ENCODE results near the gene AIRE.

AIRE gene

GRCh38 chr21:44344541-44345183 lies 59.0 kb downstream of the AIRE start:
- TF ChIP-seq CTCF (IDR thresholded peaks at IDR 0.05; ENCODE audit: insufficient read depth, low read depth, low read length, missing control alignments) = no peak
- no peak overlapping the region for H3K4me3 ChIP-seq (ENCODE audit: low read depth, low read length)
- no peak for DNase-seq (ENCODE audit: low read depth)

GRCh38 chr21:44345495-44345894 lies 59.8 kb downstream of the AIRE start:
- H3K4me3 ChIP-seq (ENCODE audit: low read depth, low read length) = no peak overlapping the region
- no peak for DNase-seq (ENCODE audit: low read depth)
- no peak for TF ChIP-seq CTCF (IDR thresholded peaks at IDR 0.05; ENCODE audit: insufficient read depth, low read depth, low read length, missing control alignments)

- no peak for TF ChIP-seq CTCF (IDR thresholded peaks at IDR 0.05; ENCODE audit: insufficient read depth, low read depth, low read length, missing control alignments)
- DNase-seq (ENCODE audit: low read depth) = no peak
- no peak overlapping the region for H3K4me3 ChIP-seq (ENCODE audit: low read depth, low read length)
Measured at GRCh38 chr21:44347911-44348451, 62.3 kb downstream of the AIRE start.
